ENCODE measurements around the gene PYROXD2.

- TF ChIP-seq RFX5 (IDR thresholded peaks at IDR 0.05; ENCODE audit: low read length) (no peak), EP300 (IDR thresholded peaks at IDR 0.05; ENCODE audit: borderline replicate concordance in 1 of 2, low read depth in 1 of 2, low read length in 1 of 2) (no peak), CTCF (IDR thresholded peaks at IDR 0.05) (no peak), EZH2phosphoT487 (IDR thresholded peaks at IDR 0.05; ENCODE audit: borderline replicate concordance, low read depth) (no peak), TAF1 (IDR thresholded peaks at IDR 0.05; ENCODE audit: borderline replicate concordance, low read depth, low read length) (no peak), YY1 (IDR thresholded peaks at IDR 0.05; ENCODE audit: low read depth) (no peak), ELF1 (IDR thresholded peaks at IDR 0.05) (no peak), RXRA (IDR thresholded peaks at IDR 0.05; ENCODE audit: borderline replicate concordance, low read depth) (no peak), MAX (IDR thresholded peaks at IDR 0.05; ENCODE audit: low read depth) (no peak), RAD21 (IDR thresholded peaks at IDR 0.05; ENCODE audit: low read length) (no peak)
These were observed 35.6 kb upstream of the PYROXD2 start for GRCh38 chr10:98450618-98451017.
